Osteoblast (primary cell): ENCODE data around the gene TMIGD1. TPM values are rescaled to one million over a fixed set of nuclear protein-coding genes. Genes with fewer than 3 reads are reported as not detected.

Source experiments
- DNase-seq: peaks from one replicate; pipeline ENCODE4 v3.0.0; 2011; ENCODE audit warnings: low spot score, mixed read lengths; ENCODE audit not compliant: insufficient read length; ENCODE audit errors: missing footprints
- H2AFZ ChIP-seq: 2 replicates; pipeline ENCODE4 v1.6.0; 2011; ENCODE audit warnings: mild to moderate bottlenecking, low read length
- H3K27ac ChIP-seq: 2 replicates; pipeline ENCODE4 v1.5.1; 2011; ENCODE audit warnings: mild to moderate bottlenecking, low read depth, low read length, moderate library complexity
- H3K27me3 ChIP-seq: 2 replicates; pipeline ENCODE4 v1.6.0; 2012; ENCODE audit warnings: mild to moderate bottlenecking, control low read depth, inconsistent platforms, low read length, moderate library complexity; ENCODE audit not compliant: insufficient read depth
- H3K36me3 ChIP-seq: 2 replicates; pipeline ENCODE4 v1.5.1; 2011; ENCODE audit warnings: mild to moderate bottlenecking, low read length, control low read depth, moderate library complexity; ENCODE audit not compliant: insufficient read depth
- H3K4me1 ChIP-seq: 2 replicates; pipeline ENCODE4 v1.5.1; 2011; ENCODE audit warnings: mild to moderate bottlenecking, low read length, control low read depth, moderate library complexity; ENCODE audit not compliant: insufficient read depth
- H3K4me2 ChIP-seq: 2 replicates; pipeline ENCODE4 v1.6.0; 2011; ENCODE audit warnings: mild to moderate bottlenecking, low read length; ENCODE audit not compliant: insufficient read depth
- H3K4me3 ChIP-seq: fragments of 200-600 bp; sonication (generic); 3 replicates; pipeline ENCODE4 v1.5.1; 2012; ENCODE audit warnings: mild to moderate bottlenecking, low read length, inconsistent platforms; ENCODE audit not compliant: insufficient read depth
- H3K79me2 ChIP-seq: 2 replicates; pipeline ENCODE4 v1.6.0; 2012; ENCODE audit warnings: mild to moderate bottlenecking, low read length, control low read depth, inconsistent platforms; ENCODE audit not compliant: insufficient read depth
- H3K9me3 ChIP-seq: 2 replicates; pipeline ENCODE4 v1.5.1; 2011; ENCODE audit warnings: low read depth, low read length, control low read depth
- H4K20me1 ChIP-seq: 2 replicates; pipeline ENCODE4 v1.6.0; 2012; ENCODE audit warnings: mild to moderate bottlenecking, low read length, control low read depth; ENCODE audit not compliant: insufficient read depth
- CTCF ChIP-seq: IDR thresholded peaks from 2 replicates; pipeline ENCODE4 v1.5.1; 2011; ENCODE audit warnings: mild to moderate bottlenecking, low read depth, low read length, moderate library complexity; ENCODE audit errors: extremely low read depth
- total RNA-seq: library from RNA; depleted of rRNA; stranded (reverse); fragments of >200 nt; gene quantifications from 2 replicates; pipeline ENCODE4 v1.2.3, GENCODE V29; 2012

TMIGD1 gene
- total RNA-seq = not detected in 2 replicates

- Histone ChIP-seq H3K27ac (no peak within 1 kb of the TSS), H3K4me2 (no peak within 1 kb of the TSS), H2AFZ (no peak within 1 kb of the TSS), H4K20me1 (no peaks in the 10 kb centered on the region), H3K4me1 (peaks cover 4% of the 10 kb centered on the region), H3K79me2 (no peaks in the 10 kb centered on the region), H3K27me3 (peaks cover 4% of the 10 kb centered on the region), H3K36me3 (no peaks in the 10 kb centered on the region), H3K4me3 (no peak within 1 kb of the TSS), H3K9me3 (no peaks in the 10 kb centered on the region)
- no peak for DNase-seq
- TF ChIP-seq CTCF = no peak
These were observed at the start of gene TMIGD1 for GRCh38 chr17:30333503-30334360. Gene TMIGD1 (minus strand): TSS chr17:30334057. CDS start chr17:30332133, 1,924 bp downstream.

- peaks cover 15% of the 10 kb centered on the region for H3K36me3 ChIP-seq
- H4K20me1 ChIP-seq = peaks cover 18% of the 10 kb centered on the region
- H3K4me2 ChIP-seq = no peak overlapping the region
- H3K27ac ChIP-seq = no peak overlapping the region
- no peaks in the 10 kb centered on the region for H3K9me3 ChIP-seq
- peaks cover 38% of the 10 kb centered on the region for H3K79me2 ChIP-seq
- H3K4me1 ChIP-seq = peaks cover 21% of the 10 kb centered on the region
- no peak for TF ChIP-seq CTCF
- H2AFZ ChIP-seq = no peak overlapping the region
- H3K4me3 ChIP-seq = no peak overlapping the region
- no peak for DNase-seq
- no peaks in the 10 kb centered on the region for H3K27me3 ChIP-seq
These were observed 48.5 kb upstream of the TMIGD1 start for GRCh38 chr17:30382345-30382744.

GRCh38 chr17:30381340-30381659, 47.4 kb upstream of the TMIGD1 start:
- Histone ChIP-seq H3K36me3 (peaks cover 10% of the 10 kb centered on the region), H3K4me3 (no peak overlapping the region), H3K9me3 (no peaks in the 10 kb centered on the region), H3K27me3 (no peaks in the 10 kb centered on the region), H3K4me2 (peak overlapping the region; percentile 92), H3K79me2 (peaks cover 38% of the 10 kb centered on the region), H3K4me1 (peaks cover 31% of the 10 kb centered on the region), H4K20me1 (peaks cover 18% of the 10 kb centered on the region), H2AFZ (no peak overlapping the region), H3K27ac (no peak overlapping the region)
- no peak for TF ChIP-seq CTCF
- DNase-seq = no peak

- no peaks in the 10 kb centered on the region for H3K9me3 ChIP-seq
- peak overlapping the region; percentile 92 for H3K4me2 ChIP-seq
- peaks cover 36% of the 10 kb centered on the region for H3K4me1 ChIP-seq
- H3K79me2 ChIP-seq = peaks cover 38% of the 10 kb centered on the region
- no peak overlapping the region for H3K4me3 ChIP-seq
- TF ChIP-seq CTCF = no peak
- no peak overlapping the region for H2AFZ ChIP-seq
- DNase-seq = peak; percentile 39
- peaks cover 18% of the 10 kb centered on the region for H4K20me1 ChIP-seq
- no peaks in the 10 kb centered on the region for H3K27me3 ChIP-seq
- H3K27ac ChIP-seq = no peak overlapping the region
- H3K36me3 ChIP-seq = peaks cover 5% of the 10 kb centered on the region
These were observed 46.9 kb upstream of the TMIGD1 start for GRCh38 chr17:30380643-30381339.
